PC-3 (cell line): Measurements from ENCODE around the gene DGKI. TPM values are rescaled to one million over a fixed set of nuclear protein-coding genes. Genes with fewer than 3 reads are reported as not detected.

ENCODE experiments used
- ATAC-seq: fragments of 200-7000 bp; cut with Tn5 transposase; 2 replicates; pipeline ENCODE4 v1.9.1; 2020; ENCODE audit warnings: mild to moderate bottlenecking, moderate library complexity
- BruUV-seq: library from RNA; stranded (reverse); fragments of 400-500 nt; replicated peaks from 2 replicates; lab custom pipeline; 2021; lab: Mats Ljungman, UMichigan
- CTCF ChIA-PET: fragments of 300-600 bp; sonication (Branson Sonifier 250); formaldehyde crosslinking; loops from one replicate; lab custom pipeline; 2022; ENCODE audit warnings: antibody characterized with exemption; lab: Charles Lee
- POLR2A ChIA-PET: fragments of 300-600 bp; sonication (Branson Sonifier 250); formaldehyde crosslinking; loops from one replicate; lab custom pipeline; 2022; ENCODE audit warnings: antibody characterized with exemption; ENCODE audit not compliant: unreplicated experiment; lab: Charles Lee
- DNase-seq: peaks from one replicate; pipeline ENCODE4 v3.0.0-alpha.2; 2015
- H2AFZ ChIP-seq: fragments of 300-600 bp; sonication (generic); 2 replicates; pipeline ENCODE4 v1.6.0; 2016; ENCODE audit warnings: antibody characterized with exemption, low read length
- H3F3A ChIP-seq: fragments of 300-600 bp; sonication (generic); one replicate; pipeline ENCODE4 v1.6.0; 2017; ENCODE audit warnings: antibody characterized with exemption, low read length, control low read depth, mild to moderate bottlenecking; ENCODE audit not compliant: unreplicated experiment
- H3K27ac ChIP-seq: fragments of 300-600 bp; sonication (generic); 2 replicates; pipeline ENCODE4 v1.5.1; 2016; ENCODE audit warnings: mild to moderate bottlenecking, low read length
- H3K27me3 ChIP-seq: fragments of 300-600 bp; sonication (generic); 2 replicates; pipeline ENCODE4 v1.6.1; 2016; ENCODE audit warnings: low read length, mixed read lengths
- H3K36me3 ChIP-seq: fragments of 300-600 bp; sonication (generic); 2 replicates; pipeline ENCODE4 v1.6.1; 2016; ENCODE audit warnings: low read depth, mixed run types, low read length, mixed read lengths
- H3K4me1 ChIP-seq: fragments of 300-600 bp; sonication (generic); 2 replicates; pipeline ENCODE4 v1.5.1; 2016; ENCODE audit warnings: low read length; ENCODE audit not compliant: insufficient read depth
- H3K4me2 ChIP-seq: fragments of 300-600 bp; sonication (generic); 2 replicates; pipeline ENCODE4 v1.6.0; 2016; ENCODE audit warnings: low read length
- H3K4me3 ChIP-seq: fragments of 300-600 bp; sonication (generic); 2 replicates; pipeline ENCODE4 v1.5.1; 2016; ENCODE audit warnings: mild to moderate bottlenecking, low read length, mixed read lengths
- H3K79me2 ChIP-seq: fragments of 300-600 bp; sonication (generic); 2 replicates; pipeline ENCODE4 v1.6.1; 2017; ENCODE audit warnings: low read length, mixed read lengths
- H3K9ac ChIP-seq: fragments of 300-600 bp; sonication (generic); 2 replicates; pipeline ENCODE4 v1.6.0; 2016; ENCODE audit warnings: mild to moderate bottlenecking, low read length
- H3K9me2 ChIP-seq: fragments of 300-600 bp; sonication (generic); replicated peaks from 2 replicates; pipeline ENCODE4 v1.6.1; 2016; ENCODE audit warnings: mixed run types, low read length, mixed read lengths
- H3K9me3 ChIP-seq: fragments of 300-600 bp; sonication (generic); 2 replicates; pipeline ENCODE4 v1.6.1; 2016; ENCODE audit warnings: low read length, mixed read lengths
- H4K20me1 ChIP-seq: fragments of 300-600 bp; sonication (generic); 2 replicates; pipeline ENCODE4 v1.6.1; 2016; ENCODE audit warnings: low read length, mixed read lengths
- CTCF ChIP-seq: fragments of 300-600 bp; sonication (generic); conservative IDR thresholded peaks from 2 replicates; pipeline ENCODE4 v1.5.1; 2017; ENCODE audit warnings: antibody characterized with exemption, low read depth, mild to moderate bottlenecking, low read length
- EZH2 ChIP-seq: fragments of 300-600 bp; sonication (generic); IDR thresholded peaks from one replicate; pipeline ENCODE4 v1.6.1; 2017; ENCODE audit warnings: antibody characterized with exemption, mild to moderate bottlenecking, low read length; ENCODE audit not compliant: unreplicated experiment
- EZH2phosphoT487 ChIP-seq: fragments of 300-600 bp; sonication (generic); IDR thresholded peaks from 2 replicates; pipeline ENCODE4 v1.6.1; 2018; ENCODE audit warnings: mild to moderate bottlenecking, antibody characterized with exemption, low read length, borderline replicate concordance
- intact Hi-C: fragments of 100-400 bp; cut with micrococcal nuclease; formaldehyde crosslinking; loops from 2 replicates; pipeline ENCODE4 v1.9.0; 2023
- total RNA-seq: library from RNA; depleted of rRNA; stranded (reverse); fragments of >200 nt; gene quantifications from 2 replicates; pipeline ENCODE4 v1.2.3, GENCODE V29; 2014

DGKI gene
- total RNA-seq, 1 experiment from 2014 or later, result not detected

- Histone ChIP-seq H3K27ac (no peak overlapping the region), H3K4me3 (no peak overlapping the region), H3K9me3 (no peaks in the 10 kb centered on the region), H2AFZ (no peak overlapping the region), H3K27me3 (peaks cover 88% of the 10 kb centered on the region), H3K36me3 (no peaks in the 10 kb centered on the region), H3K4me1 (no peaks in the 10 kb centered on the region), H3K79me2 (no peaks in the 10 kb centered on the region), H3F3A (no peaks in the 10 kb centered on the region), H3K4me2 (no peak overlapping the region), H3K9ac (no peak overlapping the region), H4K20me1 (no peaks in the 10 kb centered on the region), H3K9me2 (no peaks in the 10 kb centered on the region)
- POLR2A ChIA-PET, result no interaction called here
- CTCF ChIA-PET, result no interaction called here
- BruUV-seq, result no TSS peak
- intact Hi-C loops, result no loop called here
- ATAC-seq (no peak), DNase-seq (no peak)
- no peak for TF ChIP-seq EZH2
- TF ChIP-seq EZH2phosphoT487, result no peak
- no peak for TF ChIP-seq CTCF
These were observed 89.4 kb downstream of the DGKI start for GRCh38 chr7:137757146-137757925.

- Histone ChIP-seq H3K4me1 (no peaks in the 10 kb centered on the region), H3K9ac (no peak overlapping the region), H3F3A (no peaks in the 10 kb centered on the region), H3K9me3 (no peaks in the 10 kb centered on the region), H3K4me3 (no peak overlapping the region), H3K4me2 (no peak overlapping the region), H2AFZ (no peak overlapping the region), H3K9me2 (no peaks in the 10 kb centered on the region), H3K27me3 (peaks cover 87% of the 10 kb centered on the region), H3K79me2 (no peaks in the 10 kb centered on the region), H3K27ac (no peak overlapping the region), H3K36me3 (no peaks in the 10 kb centered on the region), H4K20me1 (no peaks in the 10 kb centered on the region)
- TF ChIP-seq CTCF, result no peak
- TF ChIP-seq EZH2phosphoT487, result no peak
- TF ChIP-seq EZH2, result no peak
- DNase-seq (no peak), ATAC-seq (no peak)
- intact Hi-C loops, result no loop called here
- CTCF ChIA-PET, result interaction anchor here (0.7 kb wide), 1 partner anchor 105 kb away, joined by 6 read pairs; no protein-coding TSS in a partner anchor
- POLR2A ChIA-PET, result no interaction called here
- BruUV-seq, result no TSS peak
These were observed 90.7 kb downstream of the DGKI start for GRCh38 chr7:137755846-137756651.
